Vagina (tissue), 2 donors: ENCODE results near the gene TRAF5. TPM values are rescaled to one million over a fixed set of nuclear protein-coding genes. Genes with fewer than 3 reads are reported as not detected.

Source experiments
- DNase-seq, 2 donors: peaks; one replicate each; pipeline ENCODE4 v3.0.0-alpha.2; 2017; ENCODE audit errors: extremely low spot score in 2 of 2
- H3K27ac ChIP-seq: fragments of 200-600 bp; sonication (generic); one replicate; pipeline ENCODE4 v1.5.1; 2019
- H3K27me3 ChIP-seq: fragments of 200-600 bp; sonication (generic); one replicate; pipeline ENCODE4 v1.5.1; 2019
- H3K36me3 ChIP-seq, 2 donors: fragments of 200-600 bp; sonication (generic); one replicate each; pipeline ENCODE4 v1.5.1; 2017 to 2019
- H3K4me1 ChIP-seq: fragments of 200-600 bp; sonication (generic); one replicate; pipeline ENCODE4 v1.5.1; 2019
- H3K4me3 ChIP-seq, 2 donors: fragments of 200-600 bp; sonication (generic); 1 replicate in 1 of 2; 2 replicates in 1 of 2; pipeline ENCODE4 v1.5.1; 2016 to 2019
- H3K9me3 ChIP-seq: fragments of 200-600 bp; sonication (generic); one replicate; pipeline ENCODE4 v1.5.1; 2019
- POLR2A ChIP-seq, 2 donors: fragments of 450-650 bp; IDR thresholded peaks; one replicate each; pipeline ENCODE4 v1.6.1; 2017; ENCODE audit warnings: antibody characterized with exemption in 2 of 2, mild to moderate bottlenecking in 2 of 2, moderate library complexity in 2 of 2
- POLR2AphosphoS5 ChIP-seq, 2 donors: sonication (generic); formaldehyde crosslinking; IDR thresholded peaks; one replicate each; pipeline ENCODE4 v1.9.0; 2017; ENCODE audit warnings: antibody characterized with exemption in 2 of 2, mild to moderate bottlenecking in 2 of 2, low read depth in 1 of 2; ENCODE audit not compliant: insufficient read depth in 1 of 2
- intact Hi-C: fragments of 100-400 bp; cut with DNase I; formaldehyde crosslinking; loops from one replicate; pipeline ENCODE4 v1.15.1; 2023
- total RNA-seq: library from RNA; depleted of rRNA; stranded (reverse); fragments of >200 nt; gene quantifications from one replicate; pipeline ENCODE4 v1.2.3, GENCODE V29; 2016
- TF ChIP-seq, protein P1 (sequence below), 3 experiments: fragments of 450-650 bp in 2 of 3; fragments of 200-600 bp in 1 of 3; sonication (generic) in 1 of 3; IDR thresholded peaks; one replicate each; pipeline ENCODE4 v1.5.1; 2017 to 2019; ENCODE audit warnings: antibody characterized with exemption in 3 of 3, mild to moderate bottlenecking in 2 of 3, moderate library complexity in 2 of 3

TRAF5 gene
- total RNA-seq, 1 donor from 2014 or later, result 14.0 TPM

DNA sequence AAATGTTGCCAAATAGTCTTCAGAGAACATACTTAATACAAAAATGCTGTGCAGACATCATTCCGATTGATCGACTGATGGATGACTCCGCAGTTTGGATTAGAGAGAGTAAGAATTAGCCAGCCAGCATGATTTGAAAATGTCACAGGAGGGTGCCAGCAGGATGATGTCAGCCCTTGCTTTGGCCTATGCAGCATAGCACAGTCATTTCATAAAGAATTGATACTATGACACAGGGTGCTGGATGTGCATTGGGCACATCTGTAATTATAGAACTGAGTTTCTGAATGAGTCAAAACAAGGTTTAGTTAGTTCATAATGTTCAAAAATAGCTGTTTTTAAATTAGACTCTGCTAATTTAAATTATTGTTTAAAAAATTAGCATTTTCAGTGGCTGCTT, 21.6 kb upstream of the TRAF5 start:
- Histone ChIP-seq H3K4me3 (no peak overlapping the region), H3K27ac (no peak overlapping the region), H3K4me1 (no peaks in the 10 kb centered on the region), H3K36me3 (peaks cover 0 to 17% of the 10 kb centered on the region in 2 donors), H3K27me3 (no peaks in the 10 kb centered on the region), H3K9me3 (no peaks in the 10 kb centered on the region)
- no peak for DNase-seq
- TF ChIP-seq POLR2A (IDR thresholded peaks at IDR 0.05) (no peak), POLR2AphosphoS5 (IDR thresholded peaks at IDR 0.05; ENCODE audit: insufficient read depth in 1 of 2, low read depth in 1 of 2) (no peak)
- TF ChIP-seq, protein P1, sequence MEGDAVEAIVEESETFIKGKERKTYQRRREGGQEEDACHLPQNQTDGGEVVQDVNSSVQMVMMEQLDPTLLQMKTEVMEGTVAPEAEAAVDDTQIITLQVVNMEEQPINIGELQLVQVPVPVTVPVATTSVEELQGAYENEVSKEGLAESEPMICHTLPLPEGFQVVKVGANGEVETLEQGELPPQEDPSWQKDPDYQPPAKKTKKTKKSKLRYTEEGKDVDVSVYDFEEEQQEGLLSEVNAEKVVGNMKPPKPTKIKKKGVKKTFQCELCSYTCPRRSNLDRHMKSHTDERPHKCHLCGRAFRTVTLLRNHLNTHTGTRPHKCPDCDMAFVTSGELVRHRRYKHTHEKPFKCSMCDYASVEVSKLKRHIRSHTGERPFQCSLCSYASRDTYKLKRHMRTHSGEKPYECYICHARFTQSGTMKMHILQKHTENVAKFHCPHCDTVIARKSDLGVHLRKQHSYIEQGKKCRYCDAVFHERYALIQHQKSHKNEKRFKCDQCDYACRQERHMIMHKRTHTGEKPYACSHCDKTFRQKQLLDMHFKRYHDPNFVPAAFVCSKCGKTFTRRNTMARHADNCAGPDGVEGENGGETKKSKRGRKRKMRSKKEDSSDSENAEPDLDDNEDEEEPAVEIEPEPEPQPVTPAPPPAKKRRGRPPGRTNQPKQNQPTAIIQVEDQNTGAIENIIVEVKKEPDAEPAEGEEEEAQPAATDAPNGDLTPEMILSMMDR (IDR thresholded peaks at IDR 0.05), result no peak
- intact Hi-C loops, result no loop called here

DNA sequence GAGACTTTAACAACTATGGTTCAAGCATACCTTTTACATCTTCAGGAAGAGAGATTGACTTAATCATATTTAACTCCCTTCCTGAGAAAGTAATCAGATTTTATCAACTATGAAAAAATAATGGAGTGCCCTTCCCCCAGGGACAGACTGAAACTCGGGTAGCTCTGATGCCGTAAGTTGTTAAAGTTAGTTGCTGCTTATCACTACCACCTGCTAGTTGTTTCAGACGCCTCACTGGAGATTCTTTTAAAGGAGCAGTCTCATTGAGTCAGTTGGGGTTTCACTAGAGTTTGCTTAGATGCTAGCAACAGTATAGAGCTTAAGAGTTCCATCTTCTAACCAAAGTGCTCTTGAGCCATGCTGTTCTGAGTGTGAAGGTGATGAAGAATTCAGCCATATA, 17.0 kb upstream of the TRAF5 start:
- H3K4me3 ChIP-seq, result no peak overlapping the region
- intact Hi-C loops, result no loop called here
- H3K4me1 ChIP-seq, result no peaks in the 10 kb centered on the region
- peaks cover 0 to 28% of the 10 kb centered on the region in 2 donors for H3K36me3 ChIP-seq
- no peaks in the 10 kb centered on the region for H3K27me3 ChIP-seq
- TF ChIP-seq POLR2A (IDR thresholded peaks at IDR 0.05) (no peak), POLR2AphosphoS5 (IDR thresholded peaks at IDR 0.05; ENCODE audit: insufficient read depth in 1 of 2, low read depth in 1 of 2) (no peak)
- TF ChIP-seq, protein P1 (IDR thresholded peaks at IDR 0.05), result no peak
- H3K27ac ChIP-seq, result no peak overlapping the region
- H3K9me3 ChIP-seq, result no peaks in the 10 kb centered on the region
- no peak for DNase-seq

DNA sequence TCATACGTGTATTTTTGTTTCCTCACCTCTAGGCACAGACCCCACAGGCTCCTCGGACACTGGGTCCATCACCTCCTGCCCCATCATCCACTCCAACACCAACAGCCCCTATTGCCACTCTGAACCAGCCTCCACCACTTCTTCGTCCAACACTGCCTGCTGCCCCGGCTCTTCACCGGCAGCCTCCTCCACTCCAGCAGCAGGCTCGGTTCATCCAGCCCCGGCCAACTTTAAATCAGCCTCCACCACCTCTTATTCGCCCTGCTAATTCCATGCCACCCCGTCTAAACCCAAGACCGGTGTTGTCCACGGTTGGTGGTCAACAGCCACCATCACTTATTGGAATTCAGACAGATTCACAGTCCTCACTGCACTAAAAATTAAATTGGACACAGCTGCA, 13.2 kb upstream of the TRAF5 start:
- Histone ChIP-seq H3K27me3 (no peaks in the 10 kb centered on the region), H3K4me3 (no peak overlapping the region), H3K9me3 (no peaks in the 10 kb centered on the region), H3K4me1 (no peaks in the 10 kb centered on the region), H3K27ac (no peak overlapping the region), H3K36me3 (peaks cover 0 to 30% of the 10 kb centered on the region in 2 donors)
- peak in 1 of 2 donors; percentile 62 for DNase-seq
- intact Hi-C loops, result no loop called here
- TF ChIP-seq, protein P1 (IDR thresholded peaks at IDR 0.05), result no peak
- TF ChIP-seq POLR2A (IDR thresholded peaks at IDR 0.05), result no peak
- no peak for TF ChIP-seq POLR2AphosphoS5 (IDR thresholded peaks at IDR 0.05; ENCODE audit: insufficient read depth in 1 of 2, low read depth in 1 of 2)

DNA sequence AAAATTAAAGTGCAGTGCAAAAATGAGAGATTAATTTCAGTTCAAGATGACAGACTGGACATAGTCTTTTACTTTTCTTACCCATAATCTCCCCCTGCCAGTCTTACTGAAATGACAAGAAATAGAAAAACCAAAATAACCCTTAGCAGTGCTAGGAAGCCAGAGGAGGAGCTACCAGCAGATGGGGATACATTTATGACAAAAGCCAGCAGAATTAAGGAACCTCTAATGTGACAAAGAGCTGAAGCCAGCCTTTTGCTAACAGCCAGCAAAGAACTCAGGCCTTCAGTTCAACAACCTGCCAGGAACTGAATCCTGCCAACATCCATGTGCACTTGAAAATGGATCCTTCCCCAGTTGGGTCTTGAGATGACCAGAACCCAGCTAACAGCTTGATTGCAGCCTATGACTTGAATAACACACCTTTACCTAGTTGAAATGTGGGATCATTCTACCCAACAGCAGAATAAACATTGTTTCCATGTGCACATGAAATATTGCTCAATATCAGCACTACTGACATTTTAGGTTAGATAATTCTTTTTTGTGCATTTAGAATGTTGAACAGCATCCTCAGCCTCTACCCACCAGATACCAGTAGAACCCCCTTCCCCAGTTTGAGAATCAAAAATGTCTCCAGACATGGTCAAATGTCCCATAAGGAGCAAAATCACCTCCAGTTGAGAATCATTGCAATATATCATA, 7.9 kb upstream of the TRAF5 start:
- H3K27me3 ChIP-seq, result no peaks in the 10 kb centered on the region
- H3K4me1 ChIP-seq, result no peaks in the 10 kb centered on the region
- TF ChIP-seq, protein P1 (IDR thresholded peaks at IDR 0.05), result no peak
- no peak for TF ChIP-seq POLR2A (IDR thresholded peaks at IDR 0.05)
- no peak for TF ChIP-seq POLR2AphosphoS5 (IDR thresholded peaks at IDR 0.05; ENCODE audit: insufficient read depth in 1 of 2, low read depth in 1 of 2)
- intact Hi-C loops, result no loop called here
- H3K9me3 ChIP-seq, result no peaks in the 10 kb centered on the region
- peaks cover 0 to 15% of the 10 kb centered on the region in 2 donors for H3K36me3 ChIP-seq
- DNase-seq, result no peak
- no peak overlapping the region for H3K4me3 ChIP-seq
- H3K27ac ChIP-seq, result no peak overlapping the region

DNA sequence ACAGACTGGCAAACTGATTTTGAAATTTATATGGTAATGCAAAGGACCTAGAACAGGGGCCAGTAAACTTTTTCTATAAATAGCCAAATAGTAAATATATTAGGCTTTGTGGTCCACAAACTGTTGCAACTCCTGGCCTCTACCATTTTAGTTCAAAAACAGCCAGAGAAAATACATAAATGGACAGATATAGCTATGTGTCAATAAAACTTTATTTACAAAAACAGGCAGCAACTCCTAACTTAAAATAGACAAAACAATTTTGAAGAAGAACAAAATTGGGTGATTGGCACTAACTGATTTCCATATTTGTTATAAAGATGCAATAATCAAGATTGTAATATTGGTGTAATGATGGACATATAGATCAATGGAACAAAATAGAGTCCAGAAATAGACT, 6.7 kb upstream of the TRAF5 start:
- Histone ChIP-seq H3K27me3 (no peaks in the 10 kb centered on the region), H3K4me1 (no peaks in the 10 kb centered on the region), H3K27ac (no peak overlapping the region), H3K36me3 (peaks cover 0 to 4% of the 10 kb centered on the region in 2 donors), H3K9me3 (no peaks in the 10 kb centered on the region), H3K4me3 (no peak overlapping the region)
- intact Hi-C loops, result loop anchor here (10.0 kb wide), 1 partner anchor 65 kb away; the partner anchor contains the start of gene RCOR3
- TF ChIP-seq POLR2A (IDR thresholded peaks at IDR 0.05) (no peak), POLR2AphosphoS5 (IDR thresholded peaks at IDR 0.05; ENCODE audit: insufficient read depth in 1 of 2, low read depth in 1 of 2) (no peak)
- TF ChIP-seq, protein P1 (IDR thresholded peaks at IDR 0.05), result no peak
- DNase-seq, result no peak
